WERI-Rb-1 (cell line): ENCODE data around the gene WDFY1.

ENCODE experiments used
- DNase-seq: peaks from one replicate; pipeline ENCODE4 v3.0.0-alpha.2; 2020
- H3K27ac ChIP-seq: fragments of 250-450 bp; sonication (Bioruptor Pico); 2 replicates; pipeline ENCODE4 v1.5.1; 2020; ENCODE audit warnings: mild to moderate bottlenecking, moderate library complexity
- H3K27me3 ChIP-seq: fragments of 250-450 bp; sonication (Bioruptor Pico); 2 replicates; pipeline ENCODE4 v1.5.1; 2021; ENCODE audit warnings: mild to moderate bottlenecking, low read depth, moderate library complexity; ENCODE audit not compliant: insufficient read depth, severe bottlenecking
- H3K36me3 ChIP-seq: fragments of 250-450 bp; sonication (Bioruptor Pico); 2 replicates; pipeline ENCODE4 v1.5.1; 2020; ENCODE audit warnings: mild to moderate bottlenecking, moderate library complexity
- H3K4me3 ChIP-seq: 2 replicates; pipeline ENCODE4 v1.5.1; 2011; ENCODE audit warnings: low read depth, mild to moderate bottlenecking, control low read depth, low read length
- H3K9me3 ChIP-seq: fragments of 250-450 bp; sonication (Bioruptor Pico); 2 replicates; pipeline ENCODE4 v1.5.1; 2021; ENCODE audit warnings: mild to moderate bottlenecking, moderate library complexity; ENCODE audit not compliant: severe bottlenecking
- TF ChIP-seq, protein P1 (sequence below): IDR thresholded peaks from 2 replicates; pipeline ENCODE4 v1.5.1; 2011; ENCODE audit warnings: low read depth, mild to moderate bottlenecking, control low read depth, inconsistent platforms, low read length

Gene WDFY1

DNA sequence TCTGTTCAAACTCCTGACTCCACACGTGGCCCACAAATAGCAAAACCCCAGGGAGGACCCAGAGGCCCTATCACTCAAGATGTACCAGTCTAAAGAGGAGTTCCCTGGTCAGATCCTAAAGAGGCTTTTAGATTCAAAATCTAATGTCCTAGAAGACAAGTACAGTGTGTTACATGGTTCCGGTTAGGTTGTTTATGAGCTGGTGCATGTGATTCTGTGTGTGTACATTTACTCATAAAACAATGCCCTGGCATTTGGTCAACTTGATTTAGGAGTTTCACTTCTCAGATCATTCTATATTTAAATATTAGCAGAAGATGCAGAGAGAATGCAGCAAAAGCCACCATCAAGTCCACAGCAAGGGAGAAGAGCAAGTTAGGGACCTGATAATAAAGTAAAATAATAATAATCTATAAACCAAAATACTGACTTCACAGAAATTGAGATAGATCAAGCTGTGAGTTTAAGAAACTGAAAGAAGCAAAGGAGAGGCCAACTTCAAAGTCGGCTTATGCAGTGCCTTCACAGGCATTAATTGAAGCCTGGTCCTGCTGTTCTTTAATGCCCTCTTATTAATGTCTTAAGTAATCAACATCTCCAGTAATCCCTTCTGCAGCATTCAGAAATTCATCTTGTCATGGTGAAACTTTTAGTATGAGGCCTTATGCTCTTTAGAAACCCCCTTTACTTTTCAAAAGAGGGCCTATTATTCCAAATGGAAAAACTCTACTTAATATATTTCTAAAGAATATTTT lies 103.5 kb downstream of the WDFY1 start:
- no peak overlapping the region for H3K27ac ChIP-seq
- TF ChIP-seq, protein P1, sequence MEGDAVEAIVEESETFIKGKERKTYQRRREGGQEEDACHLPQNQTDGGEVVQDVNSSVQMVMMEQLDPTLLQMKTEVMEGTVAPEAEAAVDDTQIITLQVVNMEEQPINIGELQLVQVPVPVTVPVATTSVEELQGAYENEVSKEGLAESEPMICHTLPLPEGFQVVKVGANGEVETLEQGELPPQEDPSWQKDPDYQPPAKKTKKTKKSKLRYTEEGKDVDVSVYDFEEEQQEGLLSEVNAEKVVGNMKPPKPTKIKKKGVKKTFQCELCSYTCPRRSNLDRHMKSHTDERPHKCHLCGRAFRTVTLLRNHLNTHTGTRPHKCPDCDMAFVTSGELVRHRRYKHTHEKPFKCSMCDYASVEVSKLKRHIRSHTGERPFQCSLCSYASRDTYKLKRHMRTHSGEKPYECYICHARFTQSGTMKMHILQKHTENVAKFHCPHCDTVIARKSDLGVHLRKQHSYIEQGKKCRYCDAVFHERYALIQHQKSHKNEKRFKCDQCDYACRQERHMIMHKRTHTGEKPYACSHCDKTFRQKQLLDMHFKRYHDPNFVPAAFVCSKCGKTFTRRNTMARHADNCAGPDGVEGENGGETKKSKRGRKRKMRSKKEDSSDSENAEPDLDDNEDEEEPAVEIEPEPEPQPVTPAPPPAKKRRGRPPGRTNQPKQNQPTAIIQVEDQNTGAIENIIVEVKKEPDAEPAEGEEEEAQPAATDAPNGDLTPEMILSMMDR = no peak
- no peaks in the 10 kb centered on the region for H3K9me3 ChIP-seq
- DNase-seq = peak; percentile 39
- H3K4me3 ChIP-seq = no peak overlapping the region
- no peaks in the 10 kb centered on the region for H3K36me3 ChIP-seq
- no peaks in the 10 kb centered on the region for H3K27me3 ChIP-seq

DNA sequence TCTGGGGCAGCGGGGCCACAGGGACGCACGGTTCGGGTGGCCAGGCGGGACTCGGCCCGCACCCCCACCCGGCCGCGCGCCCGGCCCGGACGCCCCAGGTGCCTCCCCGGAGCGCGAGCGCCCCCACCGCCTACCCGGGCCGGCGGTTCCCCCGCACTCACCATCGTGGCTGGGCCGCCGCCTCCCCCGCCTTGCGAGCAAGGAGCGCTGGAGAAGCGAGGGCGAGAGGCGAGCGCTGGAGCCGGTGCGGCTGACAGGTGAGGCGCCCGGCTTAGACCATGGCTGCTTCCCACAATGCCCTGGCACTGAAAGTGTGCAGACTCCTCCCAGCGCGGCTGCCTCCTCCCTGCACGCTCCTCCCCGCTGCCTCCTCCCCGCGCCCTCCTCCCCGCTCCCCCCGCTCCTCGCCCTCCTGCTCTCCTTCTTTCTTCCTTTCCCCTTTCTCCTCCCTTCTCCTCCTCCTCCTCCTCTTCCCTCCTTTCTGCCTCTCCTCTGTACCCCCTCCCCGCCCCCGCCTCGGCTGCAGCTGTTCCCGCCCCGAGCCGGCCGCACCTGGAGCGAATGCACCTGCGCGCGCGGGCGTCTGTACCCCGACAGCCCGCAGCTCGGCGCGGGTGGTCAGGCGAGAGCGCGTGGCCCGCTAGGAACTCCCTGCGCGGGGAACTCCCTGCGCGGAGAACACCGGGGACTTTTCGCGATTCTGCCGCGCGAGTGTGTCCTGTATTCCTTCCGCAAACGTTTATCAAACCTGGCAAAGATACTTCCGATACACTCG lies 107.7 kb downstream of the WDFY1 start, which contains the start of gene AP1S3:
TSS of gene AP1S3 (minus strand) at position 296 of the 775 bp plus-strand sequence. CDS start at position 164, 132 bp downstream.
- TF ChIP-seq, protein P1 = peak; percentile 11; the same call in 1 of the 2 replicates
- DNase-seq = peak; percentile 80
- Histone ChIP-seq H3K27ac (0 out of 2 replicates have a peak within 1 kb of the TSS, but pooled peaks have one; percentile 35), H3K36me3 (no peaks in the 10 kb centered on the region), H3K4me3 (peak within 1 kb of the TSS; percentile 53), H3K27me3 (no peaks in the 10 kb centered on the region), H3K9me3 (no peaks in the 10 kb centered on the region)

DNA sequence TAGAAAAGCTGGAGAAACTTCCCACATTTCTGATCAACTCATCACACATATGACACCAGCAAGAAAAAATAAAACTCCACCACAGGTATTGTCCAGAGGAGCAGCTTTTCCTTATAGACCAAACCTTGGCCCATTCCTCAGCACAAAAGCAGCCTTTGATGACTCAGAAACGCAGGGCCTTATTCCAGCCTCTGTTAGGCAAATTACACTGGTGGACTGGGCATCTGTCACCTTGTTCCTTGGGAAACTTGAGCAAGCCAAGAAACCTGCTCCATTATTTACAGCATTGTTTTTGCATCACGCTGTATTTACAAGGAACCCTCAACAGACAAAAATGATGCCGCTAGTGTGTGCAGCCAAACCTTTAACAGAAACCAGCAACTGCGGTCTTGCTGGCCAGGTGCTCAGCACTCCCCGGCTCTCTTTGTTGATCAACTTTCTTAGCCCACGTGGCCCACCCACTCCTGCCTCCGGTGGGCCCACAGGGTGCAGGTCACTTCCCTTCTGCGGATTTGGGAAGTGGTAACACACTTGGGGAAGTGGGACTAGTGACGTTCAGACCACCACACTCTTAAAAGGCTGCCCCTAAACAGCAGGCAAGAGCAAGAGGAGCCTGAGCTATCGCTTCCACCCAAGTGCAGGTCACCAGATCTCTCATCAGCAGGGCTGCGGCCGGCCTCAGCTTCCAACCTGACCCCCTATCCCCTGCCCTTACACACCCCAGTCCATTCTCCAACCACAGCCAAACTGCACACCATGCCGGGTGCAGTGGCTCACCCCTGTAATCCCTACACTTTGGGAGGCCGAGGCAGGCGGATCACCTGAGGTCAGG lies 109.2 kb downstream of the WDFY1 start:
- no peaks in the 10 kb centered on the region for H3K27me3 ChIP-seq
- no peaks in the 10 kb centered on the region for H3K9me3 ChIP-seq
- TF ChIP-seq, protein P1 = no peak
- no peaks in the 10 kb centered on the region for H3K36me3 ChIP-seq
- no peak overlapping the region for H3K27ac ChIP-seq
- no peak for DNase-seq
- H3K4me3 ChIP-seq = no peak overlapping the region

DNA sequence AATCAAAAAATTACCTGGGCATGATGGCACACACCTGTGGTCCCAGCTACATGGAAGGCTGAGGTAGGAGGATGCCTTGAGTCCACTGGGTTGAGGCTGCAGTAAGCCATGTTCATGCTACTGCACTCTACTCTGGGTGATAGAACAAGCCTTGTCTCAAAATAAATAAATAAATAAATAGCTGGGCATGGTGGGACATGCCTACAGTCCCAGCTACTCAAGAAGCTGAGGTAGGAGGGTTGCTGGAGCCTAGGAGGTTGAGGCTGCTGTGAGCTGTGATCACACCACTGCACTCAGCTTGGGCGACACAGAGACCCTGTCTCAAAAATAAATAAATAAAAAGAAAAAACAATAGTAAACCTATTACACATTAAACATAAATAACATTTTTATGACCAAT lies 110.7 kb downstream of the WDFY1 start:
- H3K9me3 ChIP-seq = no peaks in the 10 kb centered on the region
- TF ChIP-seq, protein P1 = no peak
- H3K36me3 ChIP-seq = no peaks in the 10 kb centered on the region
- no peak overlapping the region for H3K4me3 ChIP-seq
- H3K27ac ChIP-seq = no peak overlapping the region
- no peaks in the 10 kb centered on the region for H3K27me3 ChIP-seq
- DNase-seq = no peak

DNA sequence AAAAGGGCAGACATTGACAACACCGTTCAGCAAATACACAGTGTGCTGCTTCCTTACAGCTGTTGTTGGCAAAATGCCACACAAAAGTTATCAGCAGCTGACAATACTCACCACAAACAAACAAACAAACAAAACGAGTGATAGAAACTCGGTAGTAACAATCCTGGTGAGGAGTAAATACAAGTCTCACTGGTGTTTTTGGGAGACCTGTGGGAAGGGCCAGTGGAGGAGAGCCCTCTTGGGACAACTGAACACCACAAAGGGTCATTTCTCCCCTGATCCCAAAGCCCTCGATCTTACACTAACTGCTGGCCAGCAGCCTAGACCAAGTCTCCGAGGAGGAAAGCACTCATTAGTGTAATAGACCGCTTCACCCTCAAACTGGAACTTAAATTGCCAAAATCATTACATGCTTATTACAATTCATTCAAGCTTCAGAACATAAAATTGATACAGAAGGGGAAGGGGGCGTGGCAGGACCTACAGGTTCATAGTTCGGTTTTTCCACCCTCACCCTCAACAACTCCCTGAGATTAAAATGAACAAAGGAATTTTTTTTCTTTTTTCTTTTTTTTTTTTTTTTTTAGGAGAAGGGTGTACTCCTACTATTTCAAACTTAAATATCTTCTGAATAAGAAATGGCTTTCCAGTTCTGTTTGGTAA lies 112.8 kb downstream of the WDFY1 start:
- H3K36me3 ChIP-seq = no peaks in the 10 kb centered on the region
- DNase-seq = no peak
- H3K4me3 ChIP-seq = no peak overlapping the region
- no peaks in the 10 kb centered on the region for H3K9me3 ChIP-seq
- TF ChIP-seq, protein P1 = no peak
- H3K27ac ChIP-seq = no peak overlapping the region
- H3K27me3 ChIP-seq = no peaks in the 10 kb centered on the region
